Chondrocyte (in vitro differentiated cells): ENCODE results near the gene ASCC3. TPM values are rescaled to one million over a fixed set of nuclear protein-coding genes. Genes with fewer than 3 reads are reported as not detected.
"Not testable (repeated sequence)": the region's sequence is repeated elsewhere in the genome, so short reads cannot be mapped to it uniquely, and the experiment has no call there.

Source experiments
- DNase-seq: peaks from one replicate; pipeline ENCODE4 v3.0.0; 2021; ENCODE audit warnings: mixed read lengths, low spot score
- H3K27ac Mint-ChIP-seq: one replicate; pipeline ENCODE4 v1.8.0; 2021; ENCODE audit warnings: mild to moderate bottlenecking, moderate library complexity, mixed read lengths; ENCODE audit not compliant: unreplicated experiment
- H3K27me3 Mint-ChIP-seq: 2 replicates; pipeline ENCODE4 v1.8.0; 2021; ENCODE audit warnings: low read depth, mixed read lengths
- H3K36me3 Mint-ChIP-seq: 2 replicates; pipeline ENCODE4 v1.8.0; 2021; ENCODE audit warnings: low read depth, mixed read lengths
- H3K4me1 Mint-ChIP-seq: 2 replicates; pipeline ENCODE4 v1.8.0; 2021; ENCODE audit warnings: low read depth, mild to moderate bottlenecking, mixed read lengths
- H3K4me3 Mint-ChIP-seq: one replicate; pipeline ENCODE4 v1.8.0; 2021; ENCODE audit warnings: mild to moderate bottlenecking, moderate library complexity, mixed read lengths; ENCODE audit not compliant: unreplicated experiment
- H3K9me3 Mint-ChIP-seq: 2 replicates; pipeline ENCODE4 v1.8.0; 2021; ENCODE audit warnings: low read depth, mixed read lengths
- total RNA-seq: library from RNA; stranded (reverse); gene quantifications from 3 replicates; pipeline ENCODE4 v1.2.1, GENCODE V29; 2021
- TF ChIP-seq, protein P1 (sequence below): fragments of 200-600 bp; sonication (generic); IDR thresholded peaks from 2 replicates; pipeline ENCODE4 v1.5.0; 2021; ENCODE audit warnings: antibody characterized with exemption, mild to moderate bottlenecking, moderate library complexity

ASCC3 gene
- total RNA-seq, 1 donor from 2014 or later: 54.3 TPM

DNA sequence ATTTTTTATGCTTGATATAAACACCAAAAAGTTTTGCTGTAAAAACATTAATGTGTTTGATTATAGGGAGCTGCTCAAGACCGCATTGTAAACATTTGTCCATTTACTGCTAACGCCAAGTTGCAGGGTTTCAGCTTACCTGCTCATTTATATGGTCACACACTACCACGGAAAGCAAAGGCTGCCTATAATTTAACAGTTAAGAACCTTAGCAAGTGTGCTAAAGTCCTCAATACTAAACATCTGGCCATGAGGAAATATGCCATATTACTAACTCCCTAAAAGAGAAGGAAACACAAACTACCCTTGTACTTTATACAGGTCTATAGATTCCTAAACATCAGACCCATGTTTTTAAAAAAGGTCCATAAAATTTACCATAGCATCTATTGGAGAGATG lies 129.5 kb downstream of the ASCC3 start:
- no peaks in the 10 kb centered on the region for H3K27me3 Mint-ChIP-seq
- DNase-seq: no peak
- TF ChIP-seq, protein P1, sequence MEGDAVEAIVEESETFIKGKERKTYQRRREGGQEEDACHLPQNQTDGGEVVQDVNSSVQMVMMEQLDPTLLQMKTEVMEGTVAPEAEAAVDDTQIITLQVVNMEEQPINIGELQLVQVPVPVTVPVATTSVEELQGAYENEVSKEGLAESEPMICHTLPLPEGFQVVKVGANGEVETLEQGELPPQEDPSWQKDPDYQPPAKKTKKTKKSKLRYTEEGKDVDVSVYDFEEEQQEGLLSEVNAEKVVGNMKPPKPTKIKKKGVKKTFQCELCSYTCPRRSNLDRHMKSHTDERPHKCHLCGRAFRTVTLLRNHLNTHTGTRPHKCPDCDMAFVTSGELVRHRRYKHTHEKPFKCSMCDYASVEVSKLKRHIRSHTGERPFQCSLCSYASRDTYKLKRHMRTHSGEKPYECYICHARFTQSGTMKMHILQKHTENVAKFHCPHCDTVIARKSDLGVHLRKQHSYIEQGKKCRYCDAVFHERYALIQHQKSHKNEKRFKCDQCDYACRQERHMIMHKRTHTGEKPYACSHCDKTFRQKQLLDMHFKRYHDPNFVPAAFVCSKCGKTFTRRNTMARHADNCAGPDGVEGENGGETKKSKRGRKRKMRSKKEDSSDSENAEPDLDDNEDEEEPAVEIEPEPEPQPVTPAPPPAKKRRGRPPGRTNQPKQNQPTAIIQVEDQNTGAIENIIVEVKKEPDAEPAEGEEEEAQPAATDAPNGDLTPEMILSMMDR: no peak
- peaks cover 6% of the 10 kb centered on the region for H3K36me3 Mint-ChIP-seq
- H3K27ac Mint-ChIP-seq: no peak overlapping the region
- H3K9me3 Mint-ChIP-seq: peaks cover 4% of the 10 kb centered on the region
- peaks cover 7% of the 10 kb centered on the region for H3K4me1 Mint-ChIP-seq
- H3K4me3 Mint-ChIP-seq: no peak overlapping the region

DNA sequence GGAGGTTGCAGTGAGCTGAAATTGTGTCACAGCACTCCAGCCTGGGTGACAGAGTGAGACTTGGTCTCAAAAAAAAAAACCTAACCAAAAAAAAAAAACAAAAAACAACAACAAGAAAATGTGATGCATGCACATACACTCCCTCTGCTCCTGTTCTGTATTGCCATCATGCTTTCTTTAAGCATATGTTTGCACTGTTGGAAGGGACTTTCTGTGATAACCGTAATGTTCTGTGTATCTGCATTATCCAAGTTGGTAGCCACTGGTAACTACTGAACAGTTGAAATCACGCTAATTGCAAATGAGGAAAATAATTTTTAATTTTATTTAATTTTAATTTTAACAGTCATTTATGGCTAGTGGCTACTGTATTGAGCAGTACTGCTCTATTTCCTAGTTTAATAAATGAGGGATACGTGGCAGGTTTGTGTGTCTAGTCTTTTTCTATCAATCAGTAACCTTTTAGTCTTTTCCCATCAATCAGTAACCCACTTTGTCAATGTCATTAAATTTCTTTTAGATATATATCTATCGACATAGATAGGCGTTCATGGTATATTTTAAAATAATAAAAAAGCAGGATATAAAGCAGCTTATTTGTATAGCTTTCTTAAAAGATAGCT lies 135.6 kb downstream of the ASCC3 start:
- peaks cover 21% of the 10 kb centered on the region for H3K36me3 Mint-ChIP-seq
- H3K4me1 Mint-ChIP-seq: peaks cover 7% of the 10 kb centered on the region
- TF ChIP-seq, protein P1: no peak

DNA sequence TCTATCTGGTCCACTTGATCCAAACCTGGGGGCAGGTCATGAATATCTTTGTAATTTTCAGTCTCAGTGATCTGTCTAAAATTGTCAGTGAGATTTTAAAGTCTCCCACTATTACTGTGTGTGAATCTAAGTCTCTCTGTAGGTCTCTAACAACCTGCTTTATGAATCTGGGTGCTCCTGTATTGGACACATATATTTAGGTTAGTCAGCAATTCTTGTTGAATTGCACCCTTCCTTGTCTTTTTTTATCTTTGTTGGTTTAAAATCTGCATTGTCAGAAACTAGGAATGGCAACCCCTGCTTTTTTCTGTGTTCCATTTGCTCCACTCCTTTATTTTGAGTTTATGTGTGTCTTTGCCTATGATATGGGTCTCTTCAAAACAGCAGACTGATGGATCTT lies 140.7 kb downstream of the ASCC3 start:
- TF ChIP-seq, protein P1: no peak
- no peak for DNase-seq
- Mint-ChIP-seq H3K27me3 (no peaks in the 10 kb centered on the region), H3K4me1 (no peaks in the 10 kb centered on the region), H3K27ac (no peak overlapping the region), H3K36me3 (peaks cover 27% of the 10 kb centered on the region), H3K9me3 (peaks cover 40% of the 10 kb centered on the region), H3K4me3 (no peak overlapping the region)

More for the DNA sequence above, 135.6 kb downstream of the ASCC3 start:
- no peaks in the 10 kb centered on the region for H3K27me3 Mint-ChIP-seq
- DNase-seq: no peak
- H3K27ac Mint-ChIP-seq: no peak overlapping the region
- H3K4me3 Mint-ChIP-seq: no peak overlapping the region
- H3K9me3 Mint-ChIP-seq: peaks cover 15% of the 10 kb centered on the region

DNA sequence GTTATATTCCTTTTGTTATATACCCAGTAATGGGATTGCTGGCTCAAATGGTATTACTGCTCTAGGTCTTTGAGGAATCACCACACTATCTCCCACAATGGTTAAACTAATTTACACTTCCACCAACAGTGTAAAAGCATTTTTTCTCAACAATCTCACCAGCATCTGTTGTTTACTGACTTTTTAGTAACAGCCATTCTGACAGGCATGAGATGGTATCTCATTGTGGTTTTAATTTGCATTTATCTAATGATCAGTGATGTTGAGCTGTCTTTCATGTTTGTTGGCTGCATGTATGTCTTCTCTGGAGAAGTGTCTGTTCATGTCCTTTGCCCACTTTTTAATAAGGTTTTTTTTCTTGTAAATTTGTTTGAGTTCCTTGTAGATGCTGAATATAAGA lies 143.4 kb downstream of the ASCC3 start:
- Mint-ChIP-seq H3K36me3 (peaks cover 22% of the 10 kb centered on the region), H3K9me3 (peaks cover 40% of the 10 kb centered on the region)
- not testable (repeated sequence) for H3K27ac Mint-ChIP-seq, H3K4me3 Mint-ChIP-seq, DNase-seq, H3K4me1 Mint-ChIP-seq, H3K27me3 Mint-ChIP-seq

DNA sequence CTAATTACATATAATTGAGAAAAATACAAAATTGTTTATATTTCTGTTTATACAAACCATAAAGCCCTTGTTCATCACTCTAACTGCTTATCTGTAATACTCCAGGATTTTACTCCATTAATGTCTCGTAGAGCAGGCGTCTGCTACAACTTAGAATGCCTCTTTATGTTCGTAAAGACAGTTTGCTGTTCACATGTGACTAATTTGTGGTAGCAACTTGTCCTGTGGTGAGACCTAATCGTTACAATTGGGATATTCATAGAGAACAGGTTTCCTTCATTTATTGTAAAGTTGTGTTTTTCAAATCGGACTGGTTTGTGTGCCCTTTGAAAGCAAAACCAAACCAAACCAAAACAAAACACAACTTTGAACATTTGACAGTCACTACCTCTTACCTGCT lies 149.7 kb downstream of the ASCC3 start:
- Mint-ChIP-seq H3K36me3 (no peaks in the 10 kb centered on the region), H3K9me3 (no peaks in the 10 kb centered on the region), H3K27ac (no peak overlapping the region), H3K27me3 (no peaks in the 10 kb centered on the region), H3K4me1 (peaks cover 34% of the 10 kb centered on the region), H3K4me3 (no peak overlapping the region)
- no peak for DNase-seq
- TF ChIP-seq, protein P1: no peak
